Hepatocyte (in vitro differentiated cells): Measurements from ENCODE around the gene GBX1. TPM values are rescaled to one million over a fixed set of nuclear protein-coding genes. Genes with fewer than 3 reads are reported as not detected.

Source experiments
- DNase-seq: peaks from one replicate; pipeline ENCODE4 v3.0.0-alpha.2; 2016; ENCODE audit warnings: low spot score
- H2AFZ ChIP-seq: fragments of 200-600 bp; sonication (generic); 2 replicates; pipeline ENCODE4 v1.6.0; 2016; ENCODE audit warnings: antibody characterized with exemption, mild to moderate bottlenecking
- H3K27ac ChIP-seq: fragments of 200-600 bp; sonication (generic); 2 replicates; pipeline ENCODE4 v1.5.1; 2016; ENCODE audit warnings: mild to moderate bottlenecking
- H3K27me3 ChIP-seq: fragments of 200-600 bp; sonication (generic); 2 replicates; pipeline ENCODE4 v1.6.1; 2016
- H3K36me3 ChIP-seq: fragments of 200-600 bp; sonication (generic); replicated peaks from 2 replicates; pipeline ENCODE4 v1.5.1; 2016; ENCODE audit warnings: low read depth; ENCODE audit not compliant: insufficient read depth
- H3K4me1 ChIP-seq: fragments of 200-600 bp; sonication (generic); 2 replicates; pipeline ENCODE4 v1.5.1; 2016; ENCODE audit warnings: mild to moderate bottlenecking, moderate library complexity; ENCODE audit not compliant: insufficient read depth
- H3K4me2 ChIP-seq: fragments of 200-600 bp; sonication (generic); 2 replicates; pipeline ENCODE4 v1.6.0; 2016
- H3K4me3 ChIP-seq: fragments of 200-600 bp; sonication (generic); 2 replicates; pipeline ENCODE4 v1.5.1; 2016; ENCODE audit warnings: mild to moderate bottlenecking
- H3K79me2 ChIP-seq: fragments of 200-600 bp; sonication (generic); 2 replicates; pipeline ENCODE4 v1.6.0; 2017; ENCODE audit warnings: mild to moderate bottlenecking
- H3K9me2 ChIP-seq: fragments of 200-600 bp; sonication (generic); replicated peaks from 2 replicates; pipeline ENCODE4 v1.6.0; 2017; ENCODE audit warnings: mild to moderate bottlenecking; ENCODE audit not compliant: insufficient read depth
- H3K9me3 ChIP-seq: fragments of 200-600 bp; sonication (generic); 2 replicates; pipeline ENCODE4 v1.5.1; 2016; ENCODE audit warnings: low read depth, mild to moderate bottlenecking
- H4K20me1 ChIP-seq: fragments of 200-600 bp; sonication (generic); 2 replicates; pipeline ENCODE4 v1.6.0; 2016; ENCODE audit warnings: mild to moderate bottlenecking; ENCODE audit not compliant: insufficient read depth, poor library complexity, severe bottlenecking
- EZH2 ChIP-seq: fragments of 200-600 bp; sonication (generic); IDR thresholded peaks from 2 replicates; pipeline ENCODE4 v1.6.1; 2016; ENCODE audit warnings: antibody characterized with exemption, mild to moderate bottlenecking, borderline replicate concordance
- EZH2phosphoT487 ChIP-seq: fragments of 200-600 bp; sonication (generic); IDR thresholded peaks from one replicate; pipeline ENCODE4 v1.6.1; 2018; ENCODE audit warnings: antibody characterized with exemption, mild to moderate bottlenecking, low read depth, moderate library complexity; ENCODE audit not compliant: unreplicated experiment, severe bottlenecking
- WGBS: methylation state at CpG from one replicate; pipeline ENCODE4 v1.1.6; 2016; ENCODE audit warnings: low lambda C conversion rate; ENCODE audit errors: missing lambda C conversion rate; 5-methylcytosine and 5-hydroxymethylcytosine counted together
- polyA plus RNA-seq: library from polyadenylated mRNA; unstranded; fragments of >200 nt; fragmentation: Nextera tagmentation; extraction: Ambion mirVana; gene quantifications from 2 replicates; pipeline ENCODE4 v1.2.1, GENCODE V29; 2016
- total RNA-seq: library from RNA; depleted of rRNA; stranded (reverse); fragments of >200 nt; gene quantifications from 2 replicates; pipeline ENCODE4 v1.2.3, GENCODE V29; 2014
- TF ChIP-seq, protein P1 (sequence below): fragments of 200-600 bp; sonication (generic); IDR thresholded peaks from 2 replicates; pipeline ENCODE4 v1.5.1; 2016; ENCODE audit warnings: antibody characterized with exemption, mild to moderate bottlenecking; ENCODE audit not compliant: poor library complexity

GBX1 gene
- total and polyA plus RNA-seq, 2 experiments from 2014 or later: not detected

DNA sequence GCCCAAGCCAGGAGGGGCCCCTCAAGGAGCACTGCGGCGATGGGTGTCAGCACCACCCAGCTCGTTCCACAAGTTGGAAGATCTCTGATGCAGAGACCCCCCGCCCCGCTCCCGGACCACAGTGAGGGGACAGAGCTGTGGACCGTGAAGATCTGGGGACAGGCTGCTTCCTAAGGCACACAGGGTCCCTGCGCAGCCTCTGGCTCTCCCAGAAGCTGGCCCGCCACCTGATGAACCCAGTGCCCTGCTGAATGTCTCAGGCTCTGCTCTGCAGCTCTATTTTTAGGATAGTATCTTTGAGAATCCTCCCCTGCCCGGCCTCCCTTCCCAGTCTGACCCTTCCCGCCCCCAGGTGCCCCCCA lies 29.7 kb downstream of the GBX1 start:
- no peak for DNase-seq
- Histone ChIP-seq H3K79me2 (no peaks in the 10 kb centered on the region), H3K4me3 (no peak overlapping the region), H3K4me2 (no peak overlapping the region), H2AFZ (no peak overlapping the region), H3K4me1 (no peaks in the 10 kb centered on the region), H3K27ac (no peak overlapping the region), H3K9me3 (no peaks in the 10 kb centered on the region), H4K20me1 (no peaks in the 10 kb centered on the region), H3K36me3 (no peaks in the 10 kb centered on the region), H3K9me2 (no peaks in the 10 kb centered on the region), H3K27me3 (no peaks in the 10 kb centered on the region)
- WGBS: 96% methylated on average over 9 of the region's 11 CpGs
- TF ChIP-seq, protein P1, sequence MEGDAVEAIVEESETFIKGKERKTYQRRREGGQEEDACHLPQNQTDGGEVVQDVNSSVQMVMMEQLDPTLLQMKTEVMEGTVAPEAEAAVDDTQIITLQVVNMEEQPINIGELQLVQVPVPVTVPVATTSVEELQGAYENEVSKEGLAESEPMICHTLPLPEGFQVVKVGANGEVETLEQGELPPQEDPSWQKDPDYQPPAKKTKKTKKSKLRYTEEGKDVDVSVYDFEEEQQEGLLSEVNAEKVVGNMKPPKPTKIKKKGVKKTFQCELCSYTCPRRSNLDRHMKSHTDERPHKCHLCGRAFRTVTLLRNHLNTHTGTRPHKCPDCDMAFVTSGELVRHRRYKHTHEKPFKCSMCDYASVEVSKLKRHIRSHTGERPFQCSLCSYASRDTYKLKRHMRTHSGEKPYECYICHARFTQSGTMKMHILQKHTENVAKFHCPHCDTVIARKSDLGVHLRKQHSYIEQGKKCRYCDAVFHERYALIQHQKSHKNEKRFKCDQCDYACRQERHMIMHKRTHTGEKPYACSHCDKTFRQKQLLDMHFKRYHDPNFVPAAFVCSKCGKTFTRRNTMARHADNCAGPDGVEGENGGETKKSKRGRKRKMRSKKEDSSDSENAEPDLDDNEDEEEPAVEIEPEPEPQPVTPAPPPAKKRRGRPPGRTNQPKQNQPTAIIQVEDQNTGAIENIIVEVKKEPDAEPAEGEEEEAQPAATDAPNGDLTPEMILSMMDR: no peak
- no peak for TF ChIP-seq EZH2phosphoT487
- no peak for TF ChIP-seq EZH2

DNA sequence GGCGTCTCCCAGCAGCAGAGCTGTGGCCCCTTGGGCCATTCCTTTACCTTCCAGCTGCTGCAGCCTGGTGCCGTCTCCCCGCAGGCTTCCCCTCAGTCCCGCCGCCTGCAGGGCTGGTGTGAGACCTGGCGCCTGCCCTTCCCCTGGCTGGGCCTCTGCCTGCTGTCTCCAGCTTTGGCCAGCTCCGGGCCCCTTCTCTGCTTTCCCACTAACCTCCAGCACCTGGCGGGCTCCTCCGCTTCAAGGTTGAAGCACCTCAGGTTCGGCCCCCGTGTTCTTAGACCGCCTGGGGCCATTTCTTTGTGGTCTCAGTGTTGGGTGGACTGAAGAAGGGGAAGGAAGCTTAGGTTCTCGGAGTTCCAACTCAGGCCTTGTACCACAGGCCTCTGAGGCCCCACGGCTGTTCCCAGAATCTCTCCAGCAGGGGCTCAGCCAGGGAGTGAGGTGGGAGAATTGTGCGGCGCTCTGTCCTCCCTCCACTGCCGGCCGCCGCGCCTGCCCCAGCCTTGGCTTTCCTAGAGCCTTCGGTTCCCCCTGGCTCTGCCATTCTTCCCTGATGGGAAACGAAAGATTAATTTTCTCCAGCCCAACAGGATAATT lies 30.3 kb downstream of the GBX1 start:
- Histone ChIP-seq H3K27ac (no peak overlapping the region), H3K4me3 (no peak overlapping the region), H3K4me1 (no peaks in the 10 kb centered on the region), H3K79me2 (no peaks in the 10 kb centered on the region), H3K4me2 (no peak overlapping the region), H2AFZ (no peak overlapping the region), H3K36me3 (no peaks in the 10 kb centered on the region), H4K20me1 (no peaks in the 10 kb centered on the region), H3K27me3 (no peaks in the 10 kb centered on the region), H3K9me2 (no peaks in the 10 kb centered on the region), H3K9me3 (no peaks in the 10 kb centered on the region)
- no peak for DNase-seq
- 90% methylated on average over 22 of the region's 22 CpGs for WGBS
- no peak for TF ChIP-seq EZH2phosphoT487
- no peak for TF ChIP-seq EZH2
- TF ChIP-seq, protein P1: no peak

DNA sequence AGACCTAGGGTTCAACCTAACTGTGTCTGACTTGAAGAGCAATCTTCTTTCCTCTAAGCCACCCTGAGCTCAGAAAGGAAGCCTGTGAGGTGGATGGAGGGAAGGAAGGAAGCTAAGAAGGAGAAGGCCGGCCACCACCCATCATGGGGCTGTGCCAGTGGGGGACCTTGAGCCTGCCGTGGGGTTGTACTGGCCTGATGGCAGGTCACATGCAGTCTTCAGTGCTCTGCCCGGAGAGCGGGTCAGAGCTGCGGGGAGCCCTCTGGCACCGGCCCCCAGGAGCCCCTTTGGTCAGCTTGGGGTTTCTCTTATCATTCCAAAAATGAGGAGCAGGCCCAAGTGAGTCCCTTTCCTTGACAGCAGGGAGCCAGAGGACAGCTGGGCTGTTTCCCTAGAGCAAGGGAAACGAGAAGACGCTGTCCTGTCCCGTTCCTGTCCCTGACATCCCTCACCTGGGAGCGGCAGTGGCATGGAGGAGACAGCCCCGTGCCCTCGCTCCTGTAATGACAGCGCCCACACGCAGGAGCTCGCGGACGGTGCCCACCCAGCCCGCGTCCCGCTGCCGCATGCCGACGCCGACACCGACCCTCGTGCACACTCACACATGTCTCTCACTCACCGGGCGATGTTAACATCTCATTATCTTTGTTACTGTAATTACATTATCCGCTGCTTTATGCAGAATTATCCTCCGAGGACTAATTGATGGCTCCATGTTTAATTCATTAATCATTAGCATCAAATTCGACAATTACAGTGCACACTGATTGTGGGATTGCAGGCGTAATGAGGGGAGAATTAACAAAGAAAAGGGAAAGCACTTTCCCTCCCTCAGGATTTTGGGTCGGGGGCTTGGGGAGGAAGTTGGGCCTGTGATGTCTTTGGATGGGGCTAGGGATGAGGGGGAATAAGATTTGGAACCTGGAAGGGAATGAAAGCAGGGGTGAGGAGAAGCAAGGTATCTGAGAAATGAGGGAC lies 31.3 kb downstream of the GBX1 start:
- H3K79me2 ChIP-seq: no peaks in the 10 kb centered on the region
- H3K27ac ChIP-seq: no peak overlapping the region
- H3K36me3 ChIP-seq: no peaks in the 10 kb centered on the region
- H3K9me3 ChIP-seq: no peaks in the 10 kb centered on the region
- H4K20me1 ChIP-seq: no peaks in the 10 kb centered on the region
- H2AFZ ChIP-seq: no peak overlapping the region
- H3K27me3 ChIP-seq: no peaks in the 10 kb centered on the region
- H3K9me2 ChIP-seq: no peaks in the 10 kb centered on the region
- no peak for DNase-seq
- TF ChIP-seq EZH2 (no peak), EZH2phosphoT487 (no peak)
- TF ChIP-seq, protein P1: no peak
- no peaks in the 10 kb centered on the region for H3K4me1 ChIP-seq
- H3K4me2 ChIP-seq: no peak overlapping the region
- no peak overlapping the region for H3K4me3 ChIP-seq
- 95% methylated on average over 32 of the region's 33 CpGs for WGBS
